Endothelial cell of umbilical vein (primary cell): Measurements from ENCODE around the gene SYTL1.

Experiments used
- CTCF ChIP-seq, 2 donors: IDR thresholded peaks; 1 replicate in 1 of 2; 2 replicates in 1 of 2; pipeline ENCODE4 v1.5.1; 2011; ENCODE audit warnings: low read length in 2 of 2, mild to moderate bottlenecking in 2 of 2, moderate library complexity in 2 of 2, control low read depth in 1 of 2, inconsistent platforms in 1 of 2, low read depth in 1 of 2; ENCODE audit not compliant: insufficient read depth in 1 of 2; ENCODE audit errors: extremely low read depth in 1 of 2
- EZH2 ChIP-seq: IDR thresholded peaks from 2 replicates; pipeline ENCODE4 v1.6.1; 2012; ENCODE audit warnings: borderline replicate concordance, low read depth, mild to moderate bottlenecking, moderate library complexity, low read length, inconsistent platforms; ENCODE audit not compliant: severe bottlenecking
- GATA2 ChIP-seq: IDR thresholded peaks from 2 replicates; pipeline ENCODE4 v1.7.0; 2011; ENCODE audit warnings: low read depth, mild to moderate bottlenecking, moderate library complexity, mixed read lengths, low read length; ENCODE audit not compliant: insufficient read length, insufficient read depth
- JUN ChIP-seq: IDR thresholded peaks from 2 replicates; pipeline ENCODE4 v1.6.1; 2011; ENCODE audit warnings: borderline replicate concordance, low read depth; ENCODE audit not compliant: insufficient read length, insufficient read depth
- MAX ChIP-seq: IDR thresholded peaks from 2 replicates; pipeline ENCODE4 v1.6.1; 2011; ENCODE audit not compliant: insufficient read depth, insufficient read length
- MYC ChIP-seq: IDR thresholded peaks from one replicate; pipeline ENCODE4 v1.6.1; 2011; ENCODE audit warnings: mild to moderate bottlenecking, low read depth, low read length
- POLR2A ChIP-seq: IDR thresholded peaks from 2 replicates; pipeline ENCODE4 v1.6.1; 2012; ENCODE audit warnings: low read depth, mild to moderate bottlenecking, control low read depth, low read length
- POLR2AphosphoS5 ChIP-seq: IDR thresholded peaks from 2 replicates; pipeline ENCODE4 v1.6.1; 2012; ENCODE audit warnings: low read depth, mild to moderate bottlenecking, control low read depth, low read length, moderate library complexity; ENCODE audit not compliant: insufficient read depth

GRCh38 chr1:27302612-27303011 is 39.2 kb upstream of the SYTL1 start:
- TF ChIP-seq POLR2A (no peak), CTCF (IDR thresholded peaks at IDR 0.05; ENCODE audit: extremely low read depth in 1 of 2, insufficient read depth in 1 of 2, low read depth in 1 of 2, low read length in 2 of 2) (no peak), POLR2AphosphoS5 (no peak), EZH2 (no peak), MYC (no peak), JUN (no peak), MAX (no peak), GATA2 (no peak)
